HepG2 (cell line): ENCODE measurements around the gene ZNF84. TPM values are rescaled to one million over a fixed set of nuclear protein-coding genes. Genes with fewer than 3 reads are reported as not detected.

Experiments used
- ELF1 ChIP-seq: sonication (generic); formaldehyde crosslinking; IDR thresholded peaks from 2 replicates; pipeline ENCODE4 v1.4.0; 2020; ENCODE audit warnings: missing genetic modification reagents
- KAT7 ChIP-seq: IDR thresholded peaks from 2 replicates; pipeline ENCODE4 v1.6.1; 2018; ENCODE audit warnings: borderline replicate concordance, missing compliant biosample characterization
- MATR3 ChIP-seq: sonication (generic); formaldehyde crosslinking; IDR thresholded peaks from 2 replicates; pipeline ENCODE4 v1.4.0; 2020; ENCODE audit warnings: missing genetic modification reagents
- MED13 ChIP-seq: sonication (generic); formaldehyde crosslinking; IDR thresholded peaks from 2 replicates; pipeline ENCODE4 v1.5.0; 2020; ENCODE audit warnings: missing genetic modification reagents
- MEIS2 ChIP-seq: sonication (generic); formaldehyde crosslinking; IDR thresholded peaks from 2 replicates; pipeline ENCODE4 v1.9.0; 2021; ENCODE audit warnings: mild to moderate bottlenecking, missing genetic modification reagents
- NR2F1 ChIP-seq, 2 experiments: fragments of 450-650 bp in 1 of 2; formaldehyde crosslinking in 1 of 2; IDR thresholded peaks; 2 replicates each; pipeline versions ENCODE4 v1.5.0 to v1.6.1; 2016 to 2020; ENCODE audit warnings: mild to moderate bottlenecking in 1 of 2, missing compliant biosample characterization in 1 of 2, missing genetic modification reagents in 1 of 2, moderate library complexity in 1 of 2
- SRF ChIP-seq: IDR thresholded peaks from 2 replicates; pipeline ENCODE4 v1.6.1; 2011; ENCODE audit warnings: mild to moderate bottlenecking, low read depth, low read length, moderate library complexity
- ZNF121 ChIP-seq: sonication (generic); formaldehyde crosslinking; IDR thresholded peaks from 2 replicates; pipeline ENCODE4 v1.5.0; 2020; ENCODE audit warnings: mild to moderate bottlenecking, missing genetic modification reagents
- ZNF17 ChIP-seq: sonication (generic); formaldehyde crosslinking; IDR thresholded peaks from 2 replicates; pipeline ENCODE4 v1.5.0; 2020; ENCODE audit warnings: mild to moderate bottlenecking, missing genetic modification reagents
- ZNF225 ChIP-seq: sonication (generic); formaldehyde crosslinking; IDR thresholded peaks from 2 replicates; pipeline ENCODE4 v1.4.0; 2020; ENCODE audit warnings: mild to moderate bottlenecking, missing genetic modification reagents
- ZNF33B ChIP-seq: sonication (generic); formaldehyde crosslinking; IDR thresholded peaks from 2 replicates; pipeline ENCODE4 v1.5.1; 2020; ENCODE audit warnings: mild to moderate bottlenecking, missing genetic modification reagents
- ZNF652 ChIP-seq: IDR thresholded peaks from 2 replicates; pipeline ENCODE4 v1.6.1; 2016; ENCODE audit warnings: low read depth, borderline replicate concordance
- ZSCAN22 ChIP-seq: sonication (generic); formaldehyde crosslinking; IDR thresholded peaks from 2 replicates; pipeline ENCODE4 v1.4.0; 2020; ENCODE audit warnings: mild to moderate bottlenecking, missing genetic modification reagents
- ZSCAN25 ChIP-seq: sonication (generic); formaldehyde crosslinking; IDR thresholded peaks from 2 replicates; pipeline ENCODE4 v1.8.0; 2022; ENCODE audit warnings: mild to moderate bottlenecking, missing genetic modification reagents
- polyA plus RNA-seq, 8 experiments: library from polyadenylated mRNA; depleted of rRNA in 3 of 8; stranded (reverse) in 7 of 8; unstranded in 1 of 8; fragments of >200 nt; fragmentation: Illumina TruSeq in 4 of 8; extraction: Trizol in 4 of 8; gene quantifications; 2 replicates each; pipeline versions ENCODE4 v1.2.1 to v1.2.3, GENCODE V29; 2011 to 2016; ENCODE audit warnings: low read depth in 4 of 8, missing spikeins in 1 of 8, mixed read lengths in 1 of 8; ENCODE audit not compliant: insufficient read depth in 1 of 8
- total RNA-seq, 5 experiments: library from RNA; depleted of rRNA; stranded (reverse); fragments of >200 nt; fragmentation: Illumina TruSeq; extraction: Trizol; gene quantifications; 2 replicates each; pipeline ENCODE4 v1.2.3, GENCODE V29; 2016; ENCODE audit warnings: low read depth in 1 of 5
- TF ChIP-seq, protein P1 (sequence below): sonication (generic); formaldehyde crosslinking; IDR thresholded peaks from 2 replicates; pipeline ENCODE4 v1.8.1; 2023; ENCODE audit warnings: mild to moderate bottlenecking, moderate library complexity, missing genetic modification reagents
- TF ChIP-seq, protein P2 (sequence below): IDR thresholded peaks from 2 replicates; pipeline ENCODE4 v1.6.1; 2016; ENCODE audit warnings: low read depth, borderline replicate concordance
- TF ChIP-seq, protein P3 (sequence below): sonication (generic); formaldehyde crosslinking; IDR thresholded peaks from 2 replicates; pipeline ENCODE4 v1.4.0; 2020; ENCODE audit warnings: missing genetic modification reagents
- TF ChIP-seq, protein P4 (sequence below): IDR thresholded peaks from 2 replicates; pipeline ENCODE4 v1.6.1; 2016; ENCODE audit warnings: mild to moderate bottlenecking
- TF ChIP-seq, protein P5 (sequence below): sonication (generic); formaldehyde crosslinking; IDR thresholded peaks from 2 replicates; pipeline ENCODE4 v1.9.0; 2021; ENCODE audit warnings: missing genetic modification reagents, borderline replicate concordance

ZNF84 gene
- total and polyA plus RNA-seq, 2 of the 13 experiments (the other 11 are each of a cell fraction or from before 2014, with no cell fraction given) = 15.5 to 21.8 TPM

DNA sequence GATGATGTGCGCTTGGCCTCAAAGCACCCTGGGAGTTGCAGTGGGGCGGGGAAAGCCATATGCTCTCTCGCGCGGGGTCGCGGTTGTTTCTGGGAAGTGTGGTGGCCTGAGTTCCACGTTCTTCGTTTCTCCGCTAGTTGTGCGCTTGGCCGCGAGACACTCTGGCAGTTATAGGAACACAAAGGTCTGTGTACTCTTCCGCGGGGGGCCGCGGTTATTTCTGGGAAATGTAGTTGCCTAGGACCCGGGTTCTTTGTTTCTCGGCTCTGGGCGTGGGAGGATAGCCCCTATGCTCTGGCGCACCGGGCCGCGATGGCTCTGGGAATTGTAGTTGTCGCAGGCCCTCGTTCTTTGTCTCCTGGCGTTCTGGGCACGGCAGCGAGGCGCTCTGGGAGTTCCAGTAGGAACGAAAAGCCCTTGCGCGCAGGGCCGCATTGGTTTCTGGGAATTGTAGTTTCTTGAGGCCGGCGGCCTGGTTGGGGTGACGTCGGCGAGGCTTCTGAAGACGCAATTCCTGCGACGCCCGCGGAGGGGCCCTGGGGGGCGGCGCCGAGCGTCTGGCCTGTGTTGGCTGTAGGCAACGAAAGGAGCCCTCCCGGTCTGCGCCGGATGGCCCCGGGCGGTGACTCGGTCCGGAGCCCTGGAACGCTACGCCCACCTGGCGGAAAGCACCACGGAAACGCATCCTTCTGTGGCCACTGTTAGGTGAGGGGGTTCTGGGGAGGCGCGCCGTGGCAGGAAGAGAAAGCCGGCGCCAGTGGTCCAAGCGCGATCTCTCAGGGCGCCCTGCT lies 43.3 kb downstream of the ZNF84 start, which contains the start of gene ZNF140 (continued):
- TF ChIP-seq ZNF121 (CRISPR knock-in tag) = no peak
- TF ChIP-seq, protein P1, sequence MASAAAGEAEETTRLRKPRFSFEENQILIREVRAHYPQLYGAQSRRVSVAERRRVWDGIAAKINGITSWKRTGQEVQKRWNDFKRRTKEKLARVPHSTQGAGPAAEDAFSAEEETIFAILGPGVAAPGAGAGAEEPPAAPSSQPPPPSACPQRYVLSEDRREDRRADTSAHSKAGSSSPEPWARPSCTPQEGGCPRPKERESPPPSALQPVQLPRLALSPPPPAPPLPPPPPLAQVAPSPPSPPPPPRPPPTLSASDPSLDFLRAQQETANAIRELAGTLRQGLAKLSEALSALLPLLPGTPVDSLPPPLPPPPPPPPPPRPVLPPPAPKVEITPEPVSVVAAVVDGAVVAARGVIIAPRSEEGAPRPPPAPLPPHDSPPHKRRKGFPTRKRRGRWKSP (CRISPR knock-in tag) = 0 out of 2 replicates have a peak, but pooled peaks have one; percentile 3
- TF ChIP-seq SRF = no peak
- no peak for TF ChIP-seq ZNF17 (CRISPR knock-in tag)
- TF ChIP-seq, protein P2, sequence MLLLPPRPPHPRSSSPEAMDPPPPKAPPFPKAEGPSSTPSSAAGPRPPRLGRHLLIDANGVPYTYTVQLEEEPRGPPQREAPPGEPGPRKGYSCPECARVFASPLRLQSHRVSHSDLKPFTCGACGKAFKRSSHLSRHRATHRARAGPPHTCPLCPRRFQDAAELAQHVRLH = no peak
- 0 out of 2 replicates have a peak, but pooled peaks have one; percentile 38 for TF ChIP-seq ZNF33B (CRISPR knock-in tag)
- TF ChIP-seq ELF1 (CRISPR knock-in tag) = no peak; the same call in 1 of the 2 replicates
- TF ChIP-seq MEIS2 (CRISPR knock-in tag) = no peak; the same call in 1 of the 2 replicates
- TF ChIP-seq, protein P3, sequence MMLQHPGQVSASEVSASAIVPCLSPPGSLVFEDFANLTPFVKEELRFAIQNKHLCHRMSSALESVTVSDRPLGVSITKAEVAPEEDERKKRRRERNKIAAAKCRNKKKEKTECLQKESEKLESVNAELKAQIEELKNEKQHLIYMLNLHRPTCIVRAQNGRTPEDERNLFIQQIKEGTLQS (CRISPR knock-in tag) = no peak; the same call in 1 of the 2 replicates
- TF ChIP-seq, protein P4, sequence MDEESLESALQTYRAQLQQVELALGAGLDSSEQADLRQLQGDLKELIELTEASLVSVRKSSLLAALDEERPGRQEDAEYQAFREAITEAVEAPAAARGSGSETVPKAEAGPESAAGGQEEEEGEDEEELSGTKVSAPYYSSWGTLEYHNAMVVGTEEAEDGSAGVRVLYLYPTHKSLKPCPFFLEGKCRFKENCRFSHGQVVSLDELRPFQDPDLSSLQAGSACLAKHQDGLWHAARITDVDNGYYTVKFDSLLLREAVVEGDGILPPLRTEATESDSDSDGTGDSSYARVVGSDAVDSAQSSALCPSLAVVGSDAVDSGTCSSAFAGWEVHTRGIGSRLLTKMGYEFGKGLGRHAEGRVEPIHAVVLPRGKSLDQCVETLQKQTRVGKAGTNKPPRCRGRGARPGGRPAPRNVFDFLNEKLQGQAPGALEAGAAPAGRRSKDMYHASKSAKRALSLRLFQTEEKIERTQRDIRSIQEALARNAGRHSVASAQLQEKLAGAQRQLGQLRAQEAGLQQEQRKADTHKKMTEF (CRISPR knock-in tag) = peak; percentile 55; the same call in 1 of the 2 replicates
- TF ChIP-seq NR2F1 (CRISPR knock-in tag; IDR thresholded peaks at IDR 0.05) = no peak
- TF ChIP-seq, protein P5, sequence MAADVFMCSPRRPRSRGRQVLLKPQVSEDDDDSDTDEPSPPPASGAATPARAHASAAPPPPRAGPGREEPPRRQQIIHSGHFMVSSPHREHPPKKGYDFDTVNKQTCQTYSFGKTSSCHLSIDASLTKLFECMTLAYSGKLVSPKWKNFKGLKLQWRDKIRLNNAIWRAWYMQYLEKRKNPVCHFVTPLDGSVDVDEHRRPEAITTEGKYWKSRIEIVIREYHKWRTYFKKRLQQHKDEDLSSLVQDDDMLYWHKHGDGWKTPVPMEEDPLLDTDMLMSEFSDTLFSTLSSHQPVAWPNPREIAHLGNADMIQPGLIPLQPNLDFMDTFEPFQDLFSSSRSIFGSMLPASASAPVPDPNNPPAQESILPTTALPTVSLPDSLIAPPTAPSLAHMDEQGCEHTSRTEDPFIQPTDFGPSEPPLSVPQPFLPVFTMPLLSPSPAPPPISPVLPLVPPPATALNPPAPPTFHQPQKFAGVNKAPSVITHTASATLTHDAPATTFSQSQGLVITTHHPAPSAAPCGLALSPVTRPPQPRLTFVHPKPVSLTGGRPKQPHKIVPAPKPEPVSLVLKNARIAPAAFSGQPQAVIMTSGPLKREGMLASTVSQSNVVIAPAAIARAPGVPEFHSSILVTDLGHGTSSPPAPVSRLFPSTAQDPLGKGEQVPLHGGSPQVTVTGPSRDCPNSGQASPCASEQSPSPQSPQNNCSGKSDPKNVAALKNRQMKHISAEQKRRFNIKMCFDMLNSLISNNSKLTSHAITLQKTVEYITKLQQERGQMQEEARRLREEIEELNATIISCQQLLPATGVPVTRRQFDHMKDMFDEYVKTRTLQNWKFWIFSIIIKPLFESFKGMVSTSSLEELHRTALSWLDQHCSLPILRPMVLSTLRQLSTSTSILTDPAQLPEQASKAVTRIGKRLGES = no peak
- no peak for TF ChIP-seq ZNF652 (CRISPR knock-in tag)
- peak; percentile 52; the same call in 1 of the 2 replicates for TF ChIP-seq ZNF225 (CRISPR knock-in tag)
- no peak for TF ChIP-seq MED13
- peak; percentile 40; the same call in 1 of the 2 replicates for TF ChIP-seq ZSCAN25 (CRISPR knock-in tag)
- TF ChIP-seq ZSCAN22 = 0 out of 2 replicates have a peak, but pooled peaks have one; percentile 32
- TF ChIP-seq KAT7 = no peak
- TF ChIP-seq MATR3 (CRISPR knock-in tag) = no peak
